DMS 273 (cell line): ENCODE results near the gene RIT1.
A peak's percentile ranks its signal among the peaks of the same experiment; 100 is the strongest.

ENCODE experiments used
- DNase-seq: peaks from one replicate; lab custom pipeline; 2025; ENCODE audit not compliant: unreplicated experiment; lab: John Stamatoyannopoulos, UW

Gene RIT1

GRCh38 chr1:155859881-155860871, 51.0 kb downstream of the RIT1 start:
- peak; percentile 92 for DNase-seq

- DNase-seq = peak; percentile 99
Observed at GRCh38 chr1:155859234-155859829, 51.8 kb downstream of the RIT1 start, which contains the start of gene SYT11. Gene SYT11 (plus strand): TSS chr1:155859567. CDS start chr1:155859762, 195 bp downstream.

GRCh38 chr1:155858800-155859233, 52.3 kb downstream of the RIT1 start:
- peak; percentile 77 for DNase-seq

- peak; percentile 98 for DNase-seq
Observed at GRCh38 chr1:155856975-155857930, 53.9 kb downstream of the RIT1 start, which contains the start of gene GON4L. Gene GON4L (minus strand): TSS chr1:155857214. CDS start chr1:155853780, 3,434 bp downstream.

- no peak for DNase-seq
Observed at GRCh38 chr1:155856257-155856974, 54.7 kb downstream of the RIT1 start.

GRCh38 chr1:155850345-155850744, 60.8 kb downstream of the RIT1 start:
- no peak for DNase-seq

- DNase-seq = no peak
Observed at GRCh38 chr1:155847823-155848529, 63.2 kb downstream of the RIT1 start.
